ENCODE results near the gene MOGAT1.
"Not testable (repeated sequence)": the region's sequence is repeated elsewhere in the genome, so short reads cannot be mapped to it uniquely, and the experiment has no call there.

The MOGAT1 gene

DNA sequence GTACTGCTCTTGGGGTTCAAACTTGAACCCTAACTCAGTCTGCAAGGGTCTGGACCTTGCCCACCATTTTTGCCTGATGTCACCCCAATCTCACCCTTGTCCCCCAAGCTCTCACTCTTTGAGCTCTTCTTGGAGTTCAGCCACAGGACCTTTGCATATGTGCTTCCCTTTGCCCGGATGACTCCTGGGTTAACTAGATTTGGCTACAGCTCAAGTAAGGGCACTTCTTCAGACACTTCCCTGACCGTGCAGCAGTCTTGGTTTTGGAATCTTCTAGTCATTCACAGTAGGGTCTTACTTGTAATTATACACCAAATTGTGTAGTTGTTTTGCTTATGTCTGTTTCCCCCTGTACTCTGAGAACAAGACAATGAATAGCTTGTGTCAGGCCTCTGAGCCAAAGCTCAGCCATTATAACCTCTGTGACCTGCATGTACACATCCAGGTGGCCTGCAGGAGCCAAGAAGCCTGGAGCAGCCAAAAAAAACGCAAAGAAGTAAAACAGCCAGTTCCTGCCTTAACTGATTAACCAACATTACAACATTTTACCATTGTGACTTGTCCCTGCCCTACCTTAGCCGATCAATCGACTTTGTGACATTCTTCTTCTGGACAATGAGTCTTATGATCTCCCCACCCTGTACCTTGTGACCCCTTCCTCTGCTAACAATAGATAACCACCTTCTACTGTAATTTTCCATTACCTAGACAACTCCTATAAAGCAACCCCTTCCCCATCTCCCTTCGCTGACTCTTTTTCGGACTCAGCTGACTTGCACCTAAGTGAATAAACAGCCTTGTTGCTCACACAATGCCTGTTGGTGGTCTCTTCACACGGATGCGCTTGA, 1.0 kb upstream of the MOGAT1 start:
- no peak for DNase-seq

DNA sequence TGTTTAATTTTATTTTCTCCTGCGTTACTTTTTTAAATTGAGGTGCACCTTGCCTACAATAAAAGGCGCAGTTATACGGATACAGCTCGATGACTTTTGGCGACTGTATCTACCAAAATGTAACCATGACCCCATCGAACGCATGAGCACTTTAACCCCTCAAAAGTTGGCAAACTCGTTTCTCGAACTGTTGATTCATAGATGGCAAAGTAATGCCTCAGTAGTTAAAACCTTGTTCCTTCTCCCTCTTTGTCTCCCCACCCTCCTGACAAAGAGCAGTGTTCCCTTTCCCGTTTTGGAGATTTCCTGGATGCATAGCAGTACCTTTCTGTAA, 577 bp downstream of the MOGAT1 start:
- no peak for DNase-seq

DNA sequence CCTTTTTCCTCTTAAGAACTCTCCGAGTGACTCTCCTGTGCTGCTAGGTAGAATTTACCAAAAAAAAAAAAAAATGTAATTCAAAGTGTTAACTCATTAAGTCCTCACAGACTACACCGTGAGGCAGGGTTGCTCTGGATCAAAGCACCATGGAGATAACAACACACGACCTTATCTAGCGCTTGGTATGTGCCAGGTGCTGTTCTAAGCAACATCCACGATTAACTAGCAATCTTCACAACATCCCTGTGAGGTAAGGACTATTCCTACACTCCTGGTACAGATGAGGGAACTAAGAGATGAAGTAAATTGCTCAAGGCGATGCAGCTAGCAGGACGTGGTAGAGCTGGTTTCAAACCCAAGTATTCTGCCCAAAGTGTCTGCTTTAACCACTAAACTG, 1.8 kb downstream of the MOGAT1 start:
- DNase-seq: no peak

DNA sequence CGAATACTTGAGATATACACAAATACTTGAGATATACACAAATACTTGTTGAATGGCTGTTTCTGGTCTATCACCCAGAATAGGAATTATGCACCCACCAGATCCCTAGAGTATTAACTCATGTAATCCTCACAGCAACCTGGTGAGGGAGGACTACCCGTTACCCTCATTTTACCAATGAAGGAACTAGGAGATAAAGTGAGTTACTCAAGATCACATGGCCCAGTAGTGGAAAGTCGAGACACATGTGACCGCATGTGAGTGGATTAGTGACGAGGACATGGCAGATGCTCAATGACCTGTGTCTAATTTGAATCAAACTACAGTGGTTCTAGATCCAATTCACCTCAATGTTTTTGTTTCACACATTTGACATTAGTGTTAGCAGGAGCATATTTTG, 2.4 kb downstream of the MOGAT1 start:
- no peak for DNase-seq

DNA sequence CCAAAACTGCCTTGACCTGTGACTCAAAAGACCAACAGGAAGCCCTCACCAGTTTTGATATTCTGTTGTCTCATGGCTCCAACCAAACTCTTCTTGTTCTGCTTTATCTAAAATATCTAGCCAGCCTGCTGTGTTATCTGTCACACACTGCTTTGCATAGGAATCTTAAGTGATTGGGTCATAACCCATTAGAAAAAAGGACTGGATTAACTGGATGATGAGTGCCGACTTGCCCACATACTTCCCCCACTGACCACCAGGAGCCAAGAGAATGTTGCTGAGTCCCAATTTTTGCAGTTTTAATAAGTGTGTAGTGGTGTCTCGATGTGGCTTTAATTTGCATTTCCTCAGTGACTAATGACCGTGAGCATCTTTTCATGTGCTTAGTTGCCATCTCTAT, 6.5 kb downstream of the MOGAT1 start:
- no peak for DNase-seq

DNA sequence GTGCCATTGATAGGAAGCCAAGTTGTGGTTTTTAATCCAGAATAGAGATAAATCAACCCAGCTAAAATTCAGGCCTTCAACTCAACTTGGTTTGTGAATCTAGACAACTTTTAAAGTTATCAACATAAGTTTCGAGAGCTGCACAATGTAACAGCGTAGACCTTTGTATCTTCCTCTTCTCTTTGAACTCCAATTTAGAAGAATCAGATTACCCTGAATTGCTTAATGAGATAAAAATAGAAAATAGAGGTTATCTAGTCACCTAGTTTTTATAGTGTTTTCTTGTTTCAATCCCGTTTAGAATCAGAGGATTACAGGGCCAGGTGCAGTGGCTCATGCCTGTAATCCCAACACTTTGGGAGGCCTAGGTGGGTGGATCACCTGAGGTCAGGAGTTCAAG, 12.3 kb downstream of the MOGAT1 start:
- DNase-seq: no peak

DNA sequence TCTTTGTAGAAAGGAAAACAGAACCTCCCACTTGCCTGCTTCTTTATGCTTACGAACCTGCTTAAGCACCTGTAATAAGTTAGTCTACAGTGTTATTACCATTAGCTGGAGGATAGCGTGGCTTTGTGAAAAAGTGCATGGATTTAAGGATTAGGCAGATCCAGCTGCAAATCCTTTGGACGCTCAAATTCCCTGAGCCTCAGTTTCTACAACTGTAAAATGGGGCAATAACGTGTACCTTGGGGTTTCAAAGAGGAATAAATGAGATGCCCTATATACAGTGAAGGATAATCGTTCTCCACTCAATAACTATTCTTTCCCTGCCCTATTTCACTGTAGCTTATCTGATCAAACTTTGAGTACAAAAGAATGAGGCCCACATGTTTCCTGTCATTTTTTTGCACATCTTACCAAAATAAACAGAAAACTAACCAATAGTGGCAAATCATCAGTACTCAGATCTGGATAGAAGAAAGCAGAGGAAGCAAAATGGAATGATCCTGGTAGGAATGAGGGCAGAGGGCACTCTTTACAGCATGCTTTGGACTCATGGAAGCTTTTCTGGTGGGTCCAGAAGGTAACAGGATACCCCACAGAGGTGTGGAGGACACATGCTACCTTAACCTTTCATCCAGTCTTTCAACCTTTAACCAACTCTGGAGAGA, 14.8 kb downstream of the MOGAT1 start:
- no peak for DNase-seq

DNA sequence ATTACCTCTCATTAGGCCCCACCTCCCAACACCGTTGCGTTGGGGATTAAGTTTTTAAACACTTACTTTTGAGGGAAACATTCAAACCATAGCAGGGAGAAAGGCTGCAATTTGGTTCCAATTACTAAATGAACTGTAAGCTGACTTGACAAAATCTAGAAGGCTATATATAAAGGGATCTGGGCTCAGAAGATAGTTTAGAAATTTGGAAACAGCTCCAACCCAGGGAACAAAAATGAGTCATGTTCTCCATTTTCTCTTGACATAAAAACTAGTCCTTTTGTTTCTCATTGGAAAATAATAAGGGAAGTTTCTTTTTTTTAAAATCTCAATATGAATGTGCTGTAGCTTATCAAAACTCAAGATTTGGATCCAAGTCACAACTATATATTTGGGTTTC, 17.5 kb downstream of the MOGAT1 start:
- DNase-seq: no peak

DNA sequence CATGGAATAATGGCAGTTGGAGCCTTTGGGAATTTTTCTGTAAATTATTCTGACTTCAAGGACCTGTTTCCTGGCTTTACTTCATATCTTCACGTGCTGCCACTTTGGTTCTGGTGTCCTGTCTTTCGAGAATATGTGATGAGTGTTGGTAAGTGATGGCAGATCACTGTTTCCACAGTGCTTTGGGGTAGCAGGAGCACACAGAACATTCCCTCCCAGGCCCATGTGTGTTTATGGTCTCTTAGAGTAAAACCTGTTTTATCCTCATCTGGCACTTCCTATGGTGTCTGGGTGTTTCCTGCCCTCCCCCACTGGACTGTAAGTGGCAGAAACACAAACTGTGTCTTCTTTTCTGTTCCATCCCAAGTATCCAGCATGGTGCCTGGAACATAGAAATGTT, 17.9 kb downstream of the MOGAT1 start:
- DNase-seq: no peak

DNA sequence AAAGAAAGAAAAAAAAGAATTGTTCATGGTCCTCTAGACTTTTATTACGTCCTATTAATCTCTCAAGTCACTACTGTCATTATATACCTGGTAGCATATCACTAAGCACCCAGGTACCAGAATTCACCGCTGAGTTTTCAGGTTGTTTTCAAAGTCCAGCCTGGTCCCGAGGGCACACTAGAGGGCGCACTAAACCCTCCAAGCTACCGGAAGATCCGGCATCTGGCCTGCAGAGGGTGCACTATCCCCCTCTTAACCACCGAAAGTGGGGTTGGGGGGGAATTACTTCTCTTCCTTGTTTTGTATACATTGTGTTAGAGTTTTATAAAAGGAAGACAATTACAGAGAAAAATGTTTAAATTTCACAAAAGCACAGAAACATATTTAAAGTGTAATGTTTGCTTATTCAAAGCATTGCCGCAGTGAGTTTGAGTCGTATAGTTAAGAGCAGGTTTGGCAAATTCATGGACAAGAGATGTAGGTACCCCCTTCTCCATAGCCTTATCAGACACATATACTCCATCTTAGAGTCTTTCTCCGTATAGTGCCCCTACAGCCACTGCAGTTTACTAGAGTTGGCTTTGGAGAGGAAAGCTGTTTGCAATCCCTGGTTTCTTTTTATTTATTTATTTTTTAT, 19.2 kb downstream of the MOGAT1 start:
- peak; percentile 50 for DNase-seq

DNA sequence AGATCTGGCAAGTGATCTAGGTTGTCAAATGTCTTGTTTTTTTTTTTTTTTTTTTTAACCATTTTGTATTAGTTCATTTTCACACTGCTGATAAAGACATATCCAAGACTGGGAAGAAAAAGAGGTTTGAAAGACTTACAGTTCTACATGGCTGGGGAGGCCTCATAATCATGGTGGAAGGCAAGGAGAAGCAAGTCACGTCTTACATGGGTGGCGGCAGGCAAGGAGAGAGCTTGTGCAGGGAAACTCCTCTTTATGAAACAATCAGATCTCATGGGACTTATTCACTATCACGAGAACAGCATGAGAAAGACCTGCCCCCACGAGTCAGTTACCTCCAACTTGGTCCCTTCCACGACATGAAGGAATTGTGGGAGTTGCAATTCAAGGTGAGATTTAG, 22.0 kb downstream of the MOGAT1 start:
- DNase-seq: not testable (repeated sequence)

DNA sequence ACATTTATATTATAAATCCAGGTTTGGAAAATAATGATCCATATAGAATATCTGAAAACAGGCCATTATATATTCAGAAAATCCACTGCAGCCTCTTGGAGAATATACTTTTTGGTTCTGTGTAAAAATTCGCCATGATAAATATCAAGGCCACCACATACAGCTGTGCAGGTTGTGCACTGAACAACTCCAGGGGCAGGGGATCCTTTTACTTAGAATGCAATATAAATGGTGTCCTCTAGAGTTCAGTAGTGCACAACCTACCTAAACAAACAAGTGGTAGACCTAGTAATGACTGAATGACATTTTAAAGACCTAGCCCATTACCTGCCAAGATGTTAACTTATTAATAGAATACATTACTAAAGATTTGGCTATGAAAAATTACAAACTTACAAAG, 22.4 kb downstream of the MOGAT1 start:
- DNase-seq: no peak

DNA sequence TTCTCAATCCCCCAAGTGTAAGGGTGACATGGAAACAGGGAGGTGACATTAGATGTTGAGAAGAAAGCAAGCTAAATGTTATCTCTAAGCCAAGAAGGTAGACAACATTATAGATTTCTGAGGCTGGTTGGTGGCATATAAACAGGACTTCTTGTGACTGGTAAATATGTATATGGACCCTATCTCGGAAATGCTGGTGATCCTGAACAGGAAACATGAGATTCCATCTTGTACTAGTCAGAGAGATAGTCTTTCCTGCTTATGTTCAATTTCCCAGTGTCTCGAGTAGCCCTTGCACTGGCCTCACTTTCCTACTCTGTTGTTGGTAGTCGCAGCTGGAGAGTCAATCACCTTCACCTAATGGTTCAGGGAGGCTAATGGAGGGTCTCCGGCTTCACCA, 26.8 kb downstream of the MOGAT1 start:
- DNase-seq: no peak

DNA sequence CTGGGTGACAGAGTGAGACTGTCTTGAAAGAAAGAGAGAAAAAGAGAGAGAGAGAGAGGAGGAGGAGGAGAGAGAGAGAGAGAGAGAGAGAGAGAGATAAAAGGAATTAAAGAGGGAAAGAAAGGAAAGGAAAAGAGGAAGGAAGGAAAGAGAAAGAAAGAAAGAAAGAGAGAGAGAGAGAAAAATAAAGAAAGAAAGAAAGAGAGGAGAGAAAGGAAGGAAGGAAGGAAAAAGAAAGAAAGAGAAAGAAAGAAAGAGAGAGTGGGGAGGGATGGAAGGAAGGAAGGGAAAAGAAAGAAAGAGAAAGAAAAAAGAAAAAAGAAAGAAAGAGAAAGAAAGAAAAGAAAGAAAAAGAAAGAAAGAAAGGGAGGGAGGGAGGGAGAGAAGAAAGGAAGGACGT, 29.8 kb downstream of the MOGAT1 start:
- DNase-seq: no peak

DNA sequence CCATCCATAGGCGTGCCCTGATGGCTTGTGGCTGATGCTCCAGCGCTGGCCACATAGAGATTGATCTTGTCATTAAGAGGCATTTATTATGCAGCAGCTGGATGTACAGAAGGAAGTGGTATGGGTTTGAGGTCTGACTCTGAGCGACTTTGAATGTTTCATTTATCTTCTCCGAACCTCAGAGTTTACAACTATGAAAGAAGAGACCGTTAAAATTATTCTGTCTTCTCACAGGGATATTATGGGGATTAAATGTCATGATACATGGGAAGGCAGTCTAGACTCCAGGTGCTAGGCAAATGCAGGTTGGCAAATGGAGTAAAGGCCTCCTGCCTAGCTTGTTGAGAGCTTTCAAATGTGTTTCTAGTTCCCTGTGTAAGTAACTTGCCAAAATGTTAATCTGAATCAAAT, 30.3 kb downstream of the MOGAT1 start:
- no peak for DNase-seq

DNA sequence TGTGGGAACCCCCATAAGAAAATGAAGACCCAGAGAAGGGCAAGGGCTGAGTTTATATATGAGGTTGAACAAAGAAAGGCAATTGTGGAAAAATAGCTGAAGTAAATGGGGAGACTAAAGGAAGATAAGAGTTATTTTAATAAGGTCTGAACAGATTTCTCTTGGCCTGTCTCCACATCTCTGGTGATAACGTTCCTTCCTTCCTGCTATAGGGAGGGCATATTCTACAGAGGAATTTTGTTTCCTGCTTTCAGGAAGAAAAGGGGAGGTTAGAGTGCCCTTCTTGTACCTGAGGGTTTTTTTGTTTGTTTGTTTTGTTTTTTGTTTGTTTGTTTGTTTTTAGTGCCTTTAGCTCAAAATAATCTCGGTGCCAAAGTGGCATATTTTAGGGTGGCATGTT, 31.6 kb downstream of the MOGAT1 start:
- no peak for DNase-seq

DNA sequence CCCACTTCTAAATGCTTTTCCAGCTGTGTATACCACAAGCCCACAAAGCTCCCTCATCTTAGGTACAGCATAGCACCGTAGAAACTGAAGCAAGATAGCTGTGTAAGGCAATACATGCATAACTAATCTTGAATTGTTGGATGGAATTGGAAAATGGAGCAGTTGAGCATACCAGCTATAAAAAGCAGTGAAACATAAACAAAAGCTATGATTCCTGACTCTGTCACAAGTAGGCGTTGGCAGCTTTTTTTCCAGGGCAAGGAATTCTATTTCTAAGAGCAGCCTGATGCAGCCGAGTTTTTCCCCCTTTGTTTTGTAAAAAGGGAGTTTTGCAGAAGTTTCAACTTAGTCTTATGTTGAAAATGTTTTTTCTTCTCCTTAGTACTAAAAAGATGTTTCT, 32.4 kb downstream of the MOGAT1 start:
- no peak for DNase-seq

DNA sequence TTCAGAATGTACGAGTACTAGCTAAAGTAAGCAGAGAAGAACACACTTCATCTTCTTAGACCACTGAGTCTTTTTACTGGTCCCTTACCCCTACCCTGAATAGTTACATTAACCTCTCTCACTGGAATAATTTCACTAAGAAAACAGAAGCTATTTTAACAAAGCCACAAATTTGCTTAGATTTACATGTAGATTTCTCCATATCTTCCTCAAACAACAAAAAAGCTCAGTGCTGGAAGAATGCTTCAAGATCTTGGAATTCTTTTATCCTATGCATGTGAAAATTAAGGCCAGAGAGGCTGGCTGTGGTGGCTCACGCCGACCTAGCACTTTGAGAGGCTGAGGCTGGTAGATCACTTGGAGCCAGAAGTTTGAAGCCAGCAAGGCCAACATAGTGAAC, 35.2 kb downstream of the MOGAT1 start:
- DNase-seq: no peak

DNA sequence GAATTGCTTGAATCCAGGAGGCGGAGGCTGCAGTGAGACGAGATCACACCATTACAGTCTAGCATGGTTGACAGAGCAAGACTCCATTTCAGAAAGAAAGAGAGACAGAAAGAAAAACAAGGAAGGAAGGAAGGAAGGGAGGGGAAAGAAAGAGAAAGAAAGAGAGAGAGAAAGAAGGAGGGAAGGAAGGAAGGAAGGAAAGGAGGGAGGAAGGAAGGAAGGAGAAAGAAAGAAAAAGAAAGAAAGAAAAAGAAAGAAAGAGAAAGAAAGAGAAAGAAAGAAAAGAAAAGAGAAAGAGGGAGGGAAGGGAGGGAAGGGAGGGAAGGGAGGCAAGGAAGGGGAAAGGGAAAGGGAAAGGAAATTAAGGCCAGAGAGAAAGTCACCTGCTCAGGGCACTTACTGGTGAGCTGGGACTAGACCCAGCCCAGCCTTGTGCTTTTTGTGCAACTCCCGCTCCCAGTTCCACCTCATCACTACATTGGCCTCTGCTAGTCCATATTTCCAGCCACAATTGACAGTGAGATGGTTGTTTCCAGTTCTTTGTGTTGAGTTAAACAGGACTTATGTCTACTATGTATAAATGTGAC, 35.7 kb downstream of the MOGAT1 start:
- no peak for DNase-seq

DNA sequence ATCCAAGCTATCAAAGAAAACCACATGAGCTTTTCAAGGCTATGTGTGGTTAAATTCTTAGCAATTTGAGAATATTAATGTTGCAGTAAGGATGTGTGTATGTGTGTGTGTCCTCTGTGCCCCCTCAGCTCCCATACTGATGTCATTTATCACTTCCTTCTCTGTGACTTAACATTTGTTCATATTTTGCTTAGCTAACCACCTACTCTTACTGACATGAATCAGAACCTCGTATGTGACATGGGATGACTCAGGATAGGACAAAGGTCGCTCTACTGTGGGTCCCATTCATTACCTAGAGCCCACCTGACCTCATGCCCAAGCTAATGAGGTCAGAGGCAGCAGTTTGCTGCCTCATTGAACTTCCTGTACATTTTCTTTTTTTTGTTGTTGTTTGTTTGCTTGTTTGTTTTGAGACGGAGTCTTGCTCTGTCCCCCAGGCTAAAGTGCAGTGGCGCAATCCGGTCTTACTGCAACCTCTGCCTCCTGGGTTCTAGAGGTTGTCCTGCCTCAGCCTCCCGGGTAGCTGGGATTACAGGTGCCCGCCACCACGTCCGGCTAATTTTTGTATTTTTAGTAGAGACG, 36.3 kb downstream of the MOGAT1 start:
- DNase-seq: no peak

DNA sequence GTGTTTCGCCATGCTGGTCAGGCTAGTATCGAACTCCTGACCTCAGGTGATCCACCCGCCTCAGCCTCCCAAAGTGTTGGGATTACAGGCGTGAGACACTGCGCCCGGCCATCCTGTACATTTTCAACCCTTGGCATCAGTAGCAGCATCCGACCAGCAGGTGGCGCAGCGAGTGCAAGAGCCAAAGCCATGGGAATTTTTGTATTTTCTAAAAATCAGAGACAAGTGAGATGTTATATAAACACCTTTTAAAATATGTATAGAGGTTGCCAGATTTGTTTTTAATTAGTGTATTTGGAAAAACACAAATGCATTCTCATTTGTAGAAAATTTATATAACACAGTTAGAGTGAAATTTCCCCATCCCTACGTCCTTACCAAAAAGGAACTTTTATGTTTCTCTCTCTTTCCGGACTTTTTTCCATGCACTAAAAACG, 36.8 kb downstream of the MOGAT1 start:
- peak; percentile 53 for DNase-seq

DNA sequence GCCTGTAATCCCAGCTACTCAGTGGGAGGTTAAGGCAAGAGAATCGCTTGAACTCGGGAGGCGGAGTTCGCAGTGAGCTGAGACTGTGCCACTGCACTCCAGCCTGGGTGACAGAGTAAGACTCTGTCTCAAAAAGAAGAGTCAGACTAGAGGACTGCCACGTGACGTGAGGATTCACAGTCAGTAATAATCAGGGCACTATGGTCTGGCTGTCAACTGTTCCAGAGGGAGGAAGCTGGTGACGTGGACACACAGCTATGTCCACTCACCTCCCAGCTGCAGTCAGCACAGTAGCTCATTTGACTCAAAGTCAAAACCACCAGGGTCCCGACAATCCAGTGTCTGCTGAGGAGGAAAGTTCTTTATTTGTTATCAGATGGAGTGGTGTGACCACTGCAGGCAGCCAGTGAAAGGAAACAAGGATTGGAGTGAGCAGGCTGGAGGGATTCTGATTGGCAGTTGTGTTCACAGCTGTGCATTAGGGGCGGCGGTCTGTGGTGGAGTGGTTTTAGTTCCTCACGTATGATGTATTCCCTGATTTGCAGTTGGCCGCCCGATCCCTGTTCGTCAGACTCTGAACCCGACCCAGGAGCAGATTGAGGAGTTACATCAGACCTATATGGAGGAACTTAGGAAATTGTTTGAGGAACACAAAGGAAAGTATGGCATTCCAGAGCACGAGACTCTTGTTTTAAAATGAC, 37.9 kb downstream of the MOGAT1 start:
- DNase-seq: no peak

DNA sequence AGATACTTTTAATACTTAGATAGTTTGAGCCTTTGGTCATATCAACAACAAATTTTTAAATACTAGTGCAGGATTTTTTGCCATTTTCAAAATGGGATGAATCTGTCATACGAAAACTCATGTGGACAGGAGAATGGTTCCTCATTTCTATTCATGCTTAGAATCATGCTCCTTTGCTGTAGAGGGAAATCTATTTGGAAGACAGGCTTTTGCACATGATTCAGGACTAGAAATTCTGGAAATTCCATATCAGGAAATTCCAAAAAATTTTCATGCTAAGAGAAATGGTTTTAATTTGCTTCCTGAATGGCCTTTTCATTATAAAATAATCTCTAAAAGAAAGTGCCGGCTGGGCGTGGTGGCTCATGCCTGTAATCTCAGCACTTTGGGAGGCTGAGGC, 39.3 kb downstream of the MOGAT1 start:
- no peak for DNase-seq
